Kidney glomerular epithelial cell (primary cell): ENCODE measurements around the gene DCC.

Source experiments
- DNase-seq: peaks from one replicate; lab custom pipeline; 2025; lab: John Stamatoyannopoulos, UW

Gene DCC, protein sequence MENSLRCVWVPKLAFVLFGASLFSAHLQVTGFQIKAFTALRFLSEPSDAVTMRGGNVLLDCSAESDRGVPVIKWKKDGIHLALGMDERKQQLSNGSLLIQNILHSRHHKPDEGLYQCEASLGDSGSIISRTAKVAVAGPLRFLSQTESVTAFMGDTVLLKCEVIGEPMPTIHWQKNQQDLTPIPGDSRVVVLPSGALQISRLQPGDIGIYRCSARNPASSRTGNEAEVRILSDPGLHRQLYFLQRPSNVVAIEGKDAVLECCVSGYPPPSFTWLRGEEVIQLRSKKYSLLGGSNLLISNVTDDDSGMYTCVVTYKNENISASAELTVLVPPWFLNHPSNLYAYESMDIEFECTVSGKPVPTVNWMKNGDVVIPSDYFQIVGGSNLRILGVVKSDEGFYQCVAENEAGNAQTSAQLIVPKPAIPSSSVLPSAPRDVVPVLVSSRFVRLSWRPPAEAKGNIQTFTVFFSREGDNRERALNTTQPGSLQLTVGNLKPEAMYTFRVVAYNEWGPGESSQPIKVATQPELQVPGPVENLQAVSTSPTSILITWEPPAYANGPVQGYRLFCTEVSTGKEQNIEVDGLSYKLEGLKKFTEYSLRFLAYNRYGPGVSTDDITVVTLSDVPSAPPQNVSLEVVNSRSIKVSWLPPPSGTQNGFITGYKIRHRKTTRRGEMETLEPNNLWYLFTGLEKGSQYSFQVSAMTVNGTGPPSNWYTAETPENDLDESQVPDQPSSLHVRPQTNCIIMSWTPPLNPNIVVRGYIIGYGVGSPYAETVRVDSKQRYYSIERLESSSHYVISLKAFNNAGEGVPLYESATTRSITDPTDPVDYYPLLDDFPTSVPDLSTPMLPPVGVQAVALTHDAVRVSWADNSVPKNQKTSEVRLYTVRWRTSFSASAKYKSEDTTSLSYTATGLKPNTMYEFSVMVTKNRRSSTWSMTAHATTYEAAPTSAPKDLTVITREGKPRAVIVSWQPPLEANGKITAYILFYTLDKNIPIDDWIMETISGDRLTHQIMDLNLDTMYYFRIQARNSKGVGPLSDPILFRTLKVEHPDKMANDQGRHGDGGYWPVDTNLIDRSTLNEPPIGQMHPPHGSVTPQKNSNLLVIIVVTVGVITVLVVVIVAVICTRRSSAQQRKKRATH (N-terminal part only)

DNA sequence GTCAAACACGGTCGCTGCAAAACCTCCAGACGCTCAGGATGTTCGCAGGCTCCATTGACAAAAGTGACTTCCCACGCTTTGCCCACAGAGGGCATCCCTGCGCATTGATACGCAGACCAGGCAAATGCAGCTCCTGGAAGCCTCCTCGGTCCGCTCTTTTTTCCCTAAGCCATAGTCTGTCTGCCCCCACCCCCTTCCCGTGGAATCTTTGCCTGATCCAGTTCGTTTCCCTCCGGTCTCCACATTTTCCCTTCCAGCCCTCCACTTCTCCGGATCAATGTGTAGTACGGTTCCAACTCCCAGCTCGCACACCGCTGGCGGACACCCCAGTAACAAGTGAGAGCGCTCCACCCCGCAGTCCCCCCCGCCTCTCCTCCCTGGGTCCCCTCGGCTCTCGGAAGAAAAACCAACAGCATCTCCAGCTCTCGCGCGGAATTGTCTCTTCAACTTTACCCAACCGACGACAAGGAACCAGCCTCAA lies at the start of gene DCC:
Gene DCC (plus strand): TSS at position 307 of the 481 bp plus-strand sequence. CDS start 591 bp downstream, outside the sequence.
- DNase-seq = peak; percentile 26

GRCh38 chr18:52310651-52311050 lies 29.3 kb upstream of the DCC start:
- DNase-seq = no peak

DNA sequence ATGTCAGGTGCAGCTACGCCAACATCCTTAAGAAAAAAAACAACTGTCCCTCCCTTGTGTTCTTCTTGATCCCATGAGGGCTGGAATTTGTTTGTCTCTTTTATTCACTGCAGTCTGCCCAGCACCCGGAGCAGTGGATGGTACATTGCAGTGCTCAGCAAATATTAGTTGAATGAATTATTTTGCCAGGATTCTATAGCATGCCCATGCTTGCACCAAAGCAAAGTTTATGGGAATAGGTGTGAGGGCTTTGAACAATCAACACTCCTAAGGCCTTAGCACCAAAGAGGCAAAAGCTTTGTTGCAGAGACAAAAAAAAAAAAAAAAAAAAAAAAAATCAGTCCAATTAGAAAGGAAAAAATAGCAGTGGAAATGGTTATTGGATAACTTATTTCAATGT lies 28.7 kb upstream of the DCC start:
- no peak for DNase-seq

- DNase-seq = peak; percentile 68
Measured at GRCh38 chr18:52312346-52312745, 27.7 kb upstream of the DCC start.

DNA sequence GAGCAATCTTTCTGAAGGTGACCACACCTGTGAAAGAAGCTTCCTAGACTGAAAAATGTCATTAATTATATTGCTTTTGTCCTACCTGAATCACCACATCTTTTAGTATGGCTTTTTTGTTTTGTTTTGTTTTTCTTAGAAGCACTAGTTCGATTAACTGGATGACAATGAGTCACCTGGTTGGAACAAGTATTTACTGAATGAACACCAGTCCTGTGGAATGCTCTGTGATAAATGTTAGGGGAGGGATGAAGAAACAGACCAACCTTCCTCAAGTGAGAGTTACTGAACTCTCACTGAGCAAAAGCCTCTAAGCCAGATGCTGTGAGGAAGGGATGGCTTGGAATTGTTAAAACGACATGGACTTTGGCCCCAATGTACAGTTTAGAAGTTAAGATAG lies 26.8 kb upstream of the DCC start:
- DNase-seq = peak; percentile 42

DNA sequence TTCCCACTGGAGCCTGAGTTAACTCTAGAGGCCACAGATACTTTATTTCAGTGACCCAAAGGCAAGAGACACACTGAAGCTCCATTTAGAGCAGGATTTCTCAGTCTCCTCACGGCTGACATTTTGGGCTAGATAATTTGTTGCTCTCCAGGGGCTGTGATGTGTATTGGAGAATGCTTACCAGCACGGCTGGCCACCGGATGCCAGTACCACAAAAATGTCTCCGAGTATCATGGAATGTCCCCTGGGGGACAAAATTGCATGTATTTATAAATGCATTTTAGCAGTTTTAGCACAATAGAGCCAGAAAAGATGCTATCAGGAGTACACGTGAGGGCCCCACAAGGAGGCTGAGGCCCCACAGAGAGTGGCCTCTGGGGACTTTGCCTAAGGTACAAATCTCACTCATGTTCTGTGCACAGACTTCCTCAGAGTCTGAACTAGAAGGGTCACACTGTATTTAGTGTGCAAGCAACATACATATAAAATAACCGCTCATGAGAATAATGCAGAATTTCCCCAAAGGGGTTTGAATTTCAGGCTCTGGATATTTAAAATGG lies 20.5 kb upstream of the DCC start:
- no peak for DNase-seq

DNA sequence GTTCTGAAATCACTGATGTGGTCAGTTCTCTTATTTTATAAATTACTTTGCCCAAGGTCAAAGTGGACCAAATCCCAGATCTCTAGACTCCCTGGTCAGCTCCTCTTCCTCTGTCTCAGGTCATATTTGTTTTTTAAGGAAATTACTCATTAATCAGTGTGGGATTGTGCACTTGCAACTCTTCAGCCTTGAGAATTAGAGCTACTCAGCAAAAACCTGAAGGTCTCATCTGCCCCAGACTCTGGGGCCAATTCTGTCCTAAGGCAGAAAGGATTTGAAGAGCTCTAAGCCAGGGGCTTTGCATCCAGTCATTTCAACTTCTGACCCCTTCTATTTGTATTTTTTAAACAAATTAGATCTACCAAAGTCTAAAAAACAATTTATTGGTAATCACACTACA lies 17.7 kb upstream of the DCC start:
- no peak for DNase-seq

GRCh38 chr18:52323802-52324201 lies 16.2 kb upstream of the DCC start:
- DNase-seq = no peak

DNA sequence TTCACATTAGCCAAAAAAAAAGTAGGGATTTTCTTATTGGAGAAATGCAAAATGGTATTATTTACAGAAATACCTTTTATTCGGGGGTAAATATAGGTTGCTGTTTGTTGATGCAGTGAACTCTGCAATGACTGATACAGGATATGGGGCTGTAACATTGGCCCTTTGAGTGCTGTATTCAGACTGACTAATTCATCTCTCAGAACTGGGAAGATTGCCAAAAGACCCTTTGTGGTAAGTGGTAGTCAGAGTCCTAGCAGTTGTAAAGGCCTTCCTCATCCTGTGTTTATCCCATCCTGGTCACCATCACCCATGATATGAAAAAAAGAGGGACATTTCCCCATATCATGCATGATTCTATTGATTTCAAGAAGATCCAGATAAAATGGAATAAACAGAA lies 14.0 kb upstream of the DCC start:
- no peak for DNase-seq

- no peak for DNase-seq
Measured at GRCh38 chr18:52333860-52334259, 6.1 kb upstream of the DCC start.

DNA sequence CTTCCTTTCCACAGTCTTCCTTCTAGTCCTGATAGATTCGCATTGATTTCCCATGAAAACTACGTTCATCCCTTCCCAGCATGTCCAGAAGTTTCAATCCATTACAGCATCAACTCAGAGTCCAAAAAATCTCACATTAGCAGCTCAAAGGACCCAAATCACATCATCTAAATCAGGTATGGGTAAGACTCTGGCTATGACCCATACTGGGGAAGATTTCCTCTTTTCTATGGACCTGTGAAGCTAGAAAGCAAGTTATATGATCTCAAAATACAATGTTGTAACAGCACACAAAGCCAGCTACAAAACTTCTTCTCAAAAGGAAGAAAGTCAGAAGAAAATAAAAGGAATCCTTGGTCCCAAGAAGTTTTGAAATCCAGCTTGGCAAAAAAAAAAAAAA lies 5.7 kb upstream of the DCC start:
- DNase-seq = no peak

GRCh38 chr18:52334896-52335295 lies 5.1 kb upstream of the DCC start:
- peak; percentile 21 for DNase-seq

DNA sequence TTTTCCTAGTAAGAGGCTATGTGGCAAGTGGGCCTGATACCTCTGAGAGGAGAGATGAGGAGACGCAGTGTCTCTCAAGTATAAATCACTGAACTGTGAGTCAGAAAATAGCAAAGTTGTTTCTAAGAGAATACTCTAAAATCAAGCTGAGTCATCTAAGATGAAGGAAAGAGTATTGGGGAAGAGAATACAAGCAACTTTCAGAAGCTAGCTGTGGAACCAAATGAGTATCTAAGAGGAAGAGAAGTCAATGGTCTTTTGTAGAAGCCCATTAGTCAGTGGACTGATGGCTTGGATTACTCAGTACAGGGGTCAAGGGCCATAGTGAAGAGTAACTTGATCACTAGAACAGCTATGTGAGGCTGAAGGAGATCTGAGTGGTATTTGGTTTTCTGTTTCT lies 2.7 kb upstream of the DCC start:
- DNase-seq = peak; percentile 37

GRCh38 chr18:52340406-52341102 lies 557 bp downstream of the DCC start:
- no peak for DNase-seq

DNA sequence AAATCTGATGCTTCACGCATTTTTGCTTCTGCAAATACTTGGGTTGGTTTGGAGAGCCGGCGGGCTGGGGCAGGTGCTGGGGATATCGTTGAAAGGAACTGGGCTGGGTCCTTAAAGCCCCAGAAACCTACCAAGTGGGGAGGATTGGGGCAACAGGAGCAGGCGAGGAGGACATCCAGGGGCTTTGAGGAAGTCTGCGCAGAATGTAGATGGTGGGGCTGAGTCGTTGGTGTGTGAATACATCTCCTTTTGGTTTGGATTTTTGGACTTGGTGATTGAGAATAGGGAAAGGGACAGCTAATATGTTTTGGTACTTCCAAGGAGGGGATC lies 1.1 kb downstream of the DCC start:
- no peak for DNase-seq

DNA sequence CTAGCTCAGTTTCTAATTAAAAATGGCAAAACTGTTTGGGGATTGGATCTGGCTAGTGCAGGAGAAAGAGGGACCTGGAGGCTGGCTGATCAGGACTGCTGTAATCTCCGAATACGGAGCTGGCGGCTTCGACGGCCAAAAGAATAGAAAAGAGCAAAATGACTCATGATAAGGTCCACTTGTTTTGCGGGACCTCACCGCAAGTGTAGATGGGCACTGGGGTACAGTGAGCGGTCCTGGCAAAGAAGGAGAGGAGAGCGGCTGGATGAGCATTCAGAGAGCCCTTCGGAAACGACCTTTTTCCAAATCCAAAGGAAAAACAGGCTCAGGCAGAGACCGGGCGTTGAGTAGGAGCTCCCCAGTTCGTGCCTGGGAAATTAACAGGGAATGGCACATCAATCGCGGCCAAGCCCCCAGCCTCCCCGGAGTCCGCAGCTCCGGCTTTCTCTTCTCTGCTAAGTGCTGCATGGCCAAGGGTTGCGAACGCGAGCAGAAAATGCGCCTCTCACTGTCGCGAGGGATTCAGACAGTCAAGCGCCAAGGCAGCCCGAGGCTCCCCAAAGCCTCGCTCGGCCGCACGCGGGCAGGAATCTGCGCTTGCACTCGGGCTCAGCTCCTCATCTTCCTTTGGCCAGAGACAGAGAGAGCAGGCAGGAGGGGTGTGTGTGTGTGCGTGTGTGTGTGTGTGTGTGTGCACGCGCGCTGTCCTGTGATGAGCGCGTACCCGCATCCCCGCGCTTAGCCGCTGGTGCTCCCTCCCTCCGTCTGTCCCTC lies 1.8 kb downstream of the DCC start:
- DNase-seq = no peak

- no peak for DNase-seq
Measured at GRCh38 chr18:52342456-52342855, 2.5 kb downstream of the DCC start.

- peak; percentile 8 for DNase-seq
Measured at GRCh38 chr18:52343138-52343537, 3.1 kb downstream of the DCC start.

GRCh38 chr18:52343731-52344340 lies 3.8 kb downstream of the DCC start:
- DNase-seq = no peak

DNA sequence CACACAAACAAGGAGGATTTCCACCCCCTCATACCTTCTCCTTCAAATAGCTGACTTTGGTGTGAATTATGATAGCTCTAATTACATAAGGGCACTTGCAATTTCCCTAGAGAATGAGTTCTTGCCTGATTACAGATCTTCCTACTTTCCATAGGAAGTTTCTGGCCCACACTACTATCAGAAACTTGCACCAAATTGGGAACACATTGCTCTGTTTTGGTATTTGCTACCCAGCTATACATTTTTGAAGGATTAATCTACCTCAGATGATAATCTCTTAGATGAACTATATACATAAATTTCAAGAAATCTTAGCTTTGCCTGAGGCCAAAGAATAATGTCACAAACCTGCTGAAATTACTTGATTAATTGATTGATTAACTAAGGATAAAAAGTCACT lies 4.9 kb downstream of the DCC start:
- DNase-seq = no peak
